A549 (cell line): Measurements from ENCODE around the gene CITED2.

ENCODE experiments used
- ESRRA ChIP-seq: fragments of 150-350 bp; IDR thresholded peaks from 2 replicates; pipeline ENCODE4 v1.6.1; 2014; ENCODE audit warnings: mild to moderate bottlenecking, low read length, borderline replicate concordance
- HMGXB4 ChIP-seq: fragments of 250-450 bp; sonication (Bioruptor Pico); IDR thresholded peaks from 2 replicates; pipeline ENCODE4 v1.5.0; 2021; ENCODE audit warnings: mild to moderate bottlenecking, moderate library complexity, borderline replicate concordance
- MYC ChIP-seq: IDR thresholded peaks from 2 replicates; pipeline ENCODE4 v1.6.1; 2012; ENCODE audit warnings: mild to moderate bottlenecking, inconsistent platforms, low read length, improper control_type of control experiment, borderline replicate concordance
- NFE2L2 ChIP-seq: fragments of 150-350 bp; conservative IDR thresholded peaks from 2 replicates; pipeline ENCODE4 v1.6.1; 2014; ENCODE audit warnings: low read length
- POLR2A ChIP-seq: IDR thresholded peaks from 2 replicates; pipeline ENCODE4 v1.6.1; 2012; ENCODE audit warnings: mild to moderate bottlenecking, low read length

DNA sequence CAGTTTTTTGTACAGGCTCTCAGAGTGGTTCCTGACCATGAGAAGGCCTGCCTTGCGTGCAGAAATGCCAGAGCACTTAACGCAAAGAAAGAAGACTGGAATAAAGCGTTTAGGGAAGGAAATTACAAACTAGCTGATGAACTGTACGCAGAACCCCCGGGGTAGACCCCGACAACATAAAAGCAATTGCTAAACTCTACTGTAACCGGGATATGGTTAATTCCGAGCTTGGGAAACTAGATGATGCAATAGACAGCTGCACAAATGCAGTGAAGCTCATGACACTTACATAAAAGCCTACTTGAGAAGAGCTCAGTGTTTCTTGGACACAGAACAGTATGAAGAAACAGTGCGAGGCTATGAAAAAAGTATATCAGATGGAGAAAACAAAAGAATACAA lies 35.7 kb downstream of the CITED2 start:
- TF ChIP-seq POLR2A (no peak), MYC (no peak), HMGXB4 (CRISPR knock-in tag) (no peak), NFE2L2 (no peak), ESRRA (no peak)
